Measurements from ENCODE around the gene SMYD3. TPM values are rescaled to one million over a fixed set of nuclear protein-coding genes. Genes with fewer than 3 reads are reported as not detected.

SMYD3 gene
- total RNA-seq, 1 donor from 2014 or later = 31.9 TPM

- peaks cover 4% of the 10 kb centered on the region for H3K4me1 Mint-ChIP-seq (ENCODE audit: low read depth)
Observed at GRCh38 chr1:246533371-246533905, 26.4 kb upstream of the SMYD3 start.

GRCh38 chr1:246532519-246532918, 25.4 kb upstream of the SMYD3 start:
- Mint-ChIP-seq H3K4me3 (ENCODE audit: low read depth) (no peak overlapping the region), H3K4me1 (ENCODE audit: low read depth) (no peaks in the 10 kb centered on the region), H3K27ac (no peak overlapping the region), H3K27me3 (peaks cover 2% of the 10 kb centered on the region), H3K36me3 (ENCODE audit: insufficient read depth) (no peaks in the 10 kb centered on the region), H3K9me3 (ENCODE audit: low read depth) (peaks cover 12% of the 10 kb centered on the region)
- no peak for TF ChIP-seq CTCF (IDR thresholded peaks at IDR 0.05; ENCODE audit: unreplicated experiment)
- DNase-seq (ENCODE audit: low spot score, unreplicated experiment) = no peak

More at GRCh38 chr1:246533371-246533905, 26.4 kb upstream of the SMYD3 start:
- Mint-ChIP-seq H3K4me3 (ENCODE audit: low read depth) (no peak overlapping the region), H3K9me3 (ENCODE audit: low read depth) (peaks cover 12% of the 10 kb centered on the region), H3K27me3 (peaks cover 2% of the 10 kb centered on the region), H3K27ac (no peak overlapping the region), H3K36me3 (ENCODE audit: insufficient read depth) (no peaks in the 10 kb centered on the region)
- TF ChIP-seq CTCF (IDR thresholded peaks at IDR 0.05; ENCODE audit: unreplicated experiment) = no peak
- DNase-seq (ENCODE audit: low spot score, unreplicated experiment) = no peak

- no peaks in the 10 kb centered on the region for H3K4me1 Mint-ChIP-seq (ENCODE audit: low read depth)
- TF ChIP-seq CTCF (IDR thresholded peaks at IDR 0.05; ENCODE audit: unreplicated experiment) = no peak
- peaks cover 5% of the 10 kb centered on the region for H3K27me3 Mint-ChIP-seq
- H3K36me3 Mint-ChIP-seq (ENCODE audit: insufficient read depth) = no peaks in the 10 kb centered on the region
- no peak overlapping the region for H3K27ac Mint-ChIP-seq
- H3K9me3 Mint-ChIP-seq (ENCODE audit: low read depth) = peaks cover 12% of the 10 kb centered on the region
- no peak for DNase-seq (ENCODE audit: low spot score, unreplicated experiment)
- H3K4me3 Mint-ChIP-seq (ENCODE audit: low read depth) = no peak overlapping the region
Observed at GRCh38 chr1:246530482-246530881, 23.4 kb upstream of the SMYD3 start.

GRCh38 chr1:246528933-246529731, 22.1 kb upstream of the SMYD3 start:
- Mint-ChIP-seq H3K27me3 (peaks cover 5% of the 10 kb centered on the region), H3K9me3 (ENCODE audit: low read depth) (peaks cover 12% of the 10 kb centered on the region), H3K4me1 (ENCODE audit: low read depth) (no peaks in the 10 kb centered on the region), H3K27ac (no peak overlapping the region), H3K4me3 (ENCODE audit: low read depth) (no peak overlapping the region), H3K36me3 (ENCODE audit: insufficient read depth) (no peaks in the 10 kb centered on the region)
- no peak for TF ChIP-seq CTCF (IDR thresholded peaks at IDR 0.05; ENCODE audit: unreplicated experiment)
- DNase-seq (ENCODE audit: low spot score, unreplicated experiment) = no peak

- TF ChIP-seq CTCF (IDR thresholded peaks at IDR 0.05; ENCODE audit: unreplicated experiment) = no peak
- Mint-ChIP-seq H3K9me3 (ENCODE audit: low read depth) (peaks cover 12% of the 10 kb centered on the region), H3K4me1 (ENCODE audit: low read depth) (no peaks in the 10 kb centered on the region), H3K27me3 (peaks cover 5% of the 10 kb centered on the region), H3K27ac (no peak overlapping the region), H3K4me3 (ENCODE audit: low read depth) (no peak overlapping the region), H3K36me3 (ENCODE audit: insufficient read depth) (no peaks in the 10 kb centered on the region)
- no peak for DNase-seq (ENCODE audit: low spot score, unreplicated experiment)
Observed at GRCh38 chr1:246527402-246528088, 20.5 kb upstream of the SMYD3 start.

All from progenitor cell of endocrine pancreas (in vitro differentiated cells).